Measurements from ENCODE around the gene DHX58. TPM values are rescaled to one million over a fixed set of nuclear protein-coding genes. Genes with fewer than 3 reads are reported as not detected.

The DHX58 gene
- total and polyA plus RNA-seq, 2 donors (not counting 3 experiments of a cell fraction or from before 2014, with no cell fraction given) = 3.1 to 9.0 TPM

DNA sequence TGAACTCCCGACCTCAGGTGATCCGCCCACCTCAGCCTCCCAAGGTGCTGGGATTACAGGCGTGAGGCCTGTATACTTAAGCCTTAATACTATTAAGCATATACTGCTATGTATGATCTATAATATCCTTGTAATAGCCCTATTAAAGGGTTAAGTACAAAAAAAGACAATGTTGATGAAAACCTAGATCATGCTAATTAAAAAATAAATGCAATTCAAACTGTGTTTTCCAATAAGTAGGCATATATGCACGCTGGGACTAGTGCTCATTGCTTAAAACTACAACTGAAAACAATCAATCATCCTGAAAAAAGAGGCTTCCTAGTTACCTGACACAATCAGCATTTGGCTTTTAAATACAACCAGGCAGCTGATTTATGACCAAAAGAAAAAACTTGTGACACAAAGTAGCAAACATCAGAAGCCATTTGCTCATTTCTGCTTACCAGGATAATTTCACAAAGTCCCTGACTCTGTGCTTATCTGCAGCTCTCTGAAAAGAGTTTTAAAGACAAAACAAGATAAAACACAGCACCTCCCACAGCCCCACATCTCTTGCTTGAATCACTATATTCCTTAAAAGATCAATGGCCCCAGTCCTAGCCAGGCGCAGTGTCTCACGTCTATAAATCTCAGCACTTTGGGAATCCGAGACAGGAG lies 25.3 kb downstream of the DHX58 start:
- FAIRE-seq = no peak

More for the DNA sequence above, 25.3 kb downstream of the DHX58 start:
- H4K20me1 ChIP-seq (replicated peaks; ENCODE audit: control insufficient read depth, extremely low read depth, insufficient read depth, low read length) = no peaks in the 10 kb centered on the region
- H3K27me3 ChIP-seq (ENCODE audit: control insufficient read depth in 2 of 2, insufficient read depth in 2 of 2, low read length in 2 of 2) = peaks cover 11 to 13% of the 10 kb centered on the region in 2 experiments
- CTCF ChIA-PET = interaction anchor here (0.8 to 3.5 kb wide), 2 partner anchors 13 to 19 kb away, joined by 3 to 13 read pairs; no protein-coding TSS in a partner anchor
- BruUV-seq (replicated peaks) = no TSS peak
- DNase-seq (ENCODE audit: low read depth, low spot score) = no peak
- H3K27ac ChIP-seq (ENCODE audit: insufficient read depth, low read depth, low read length) = no peak overlapping the region
- no peak overlapping the region for H3K4me2 ChIP-seq (ENCODE audit: insufficient read depth, low read length)
- no peak overlapping the region for H3K9ac ChIP-seq (replicated peaks; ENCODE audit: extremely low read depth, insufficient read depth, low read length)
- POLR2A ChIA-PET = no interaction called here
- no peak overlapping the region for H2AFZ ChIP-seq (ENCODE audit: low read depth, low read length)
- TF ChIP-seq POLR2AphosphoS5 (IDR thresholded peaks at IDR 0.05; ENCODE audit: insufficient read depth, low read depth, low read length) (no peak), GATA2 (IDR thresholded peaks at IDR 0.05; ENCODE audit: insufficient read depth, insufficient read length, low read depth, low read length) (no peak), POLR2A (IDR thresholded peaks at IDR 0.05; ENCODE audit: low read depth, low read length) (no peak), MYC (IDR thresholded peaks at IDR 0.05; ENCODE audit: low read depth, low read length) (no peak), CTCF (IDR thresholded peaks at IDR 0.05; ENCODE audit: extremely low read depth in 1 of 2, insufficient read depth in 1 of 2, low read depth in 1 of 2, low read length in 2 of 2) (no peak), JUN (IDR thresholded peaks at IDR 0.05; ENCODE audit: borderline replicate concordance, insufficient read depth, insufficient read length, low read depth) (no peak), EZH2 (IDR thresholded peaks at IDR 0.05; ENCODE audit: borderline replicate concordance, low read depth, low read length, severe bottlenecking) (no peak)
- TF ChIP-seq, protein P1, sequence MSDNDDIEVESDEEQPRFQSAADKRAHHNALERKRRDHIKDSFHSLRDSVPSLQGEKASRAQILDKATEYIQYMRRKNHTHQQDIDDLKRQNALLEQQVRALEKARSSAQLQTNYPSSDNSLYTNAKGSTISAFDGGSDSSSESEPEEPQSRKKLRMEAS (IDR thresholded peaks at IDR 0.05; ENCODE audit: insufficient read depth, insufficient read length) = no peak
- intact Hi-C loops (cut with micrococcal nuclease) (no loop called here), dilution Hi-C loops (cut with MboI; ENCODE audit: extremely low pct_ligation_motif_present, low sequenced_read_pairs) (no loop called here)
- no peak overlapping the region for H3K4me3 ChIP-seq (replicated peaks in 1 of 3; ENCODE audit: insufficient read depth in 1 of 3, low read depth in 1 of 3, low read length in 3 of 3)
- no peaks in the 10 kb centered on the region for H3K79me2 ChIP-seq (ENCODE audit: control insufficient read depth, insufficient read depth, low read length)
- H3K36me3 ChIP-seq (ENCODE audit: control insufficient read depth in 2 of 2, extremely low read depth in 1 of 2, insufficient read depth in 2 of 2, low read length in 2 of 2) = no peaks in the 10 kb centered on the region
- no peaks in the 10 kb centered on the region for H3K4me1 ChIP-seq (ENCODE audit: control insufficient read depth, extremely low read depth, insufficient read depth, low read length)
- no peaks in the 10 kb centered on the region for H3K9me3 ChIP-seq (replicated peaks; ENCODE audit: control insufficient read depth, insufficient read depth, low read length)
- no peaks in the 10 kb centered on the region for H3K9me1 ChIP-seq (replicated peaks; ENCODE audit: control insufficient read depth, extremely low read depth, insufficient read depth, low read length)

Data from endothelial cell of umbilical vein (primary cell).